Neural cell (in vitro differentiated cells): ENCODE data around the gene KRTAP2-2. TPM values are rescaled to one million over a fixed set of nuclear protein-coding genes. Genes with fewer than 3 reads are reported as not detected.

Source experiments
- H2AFZ ChIP-seq: fragments of 200-600, 300-800 bp; sonication (generic), shearing (Covaris generic); 2 replicates; pipeline ENCODE4 v1.6.0; 2014; ENCODE audit warnings: low read depth, mild to moderate bottlenecking, antibody characterized with exemption, low read length, moderate library complexity
- H3F3A ChIP-seq: fragments of 200-600 bp; shearing (Covaris generic); 2 replicates; pipeline ENCODE4 v1.6.1; 2016; ENCODE audit warnings: mild to moderate bottlenecking, moderate library complexity, mixed read lengths, antibody characterized with exemption, low read length; ENCODE audit not compliant: insufficient read depth, poor library complexity, severe bottlenecking
- H3K27ac ChIP-seq: fragments of 200-600, 300-800 bp; sonication (generic), shearing (Covaris generic); 2 replicates; pipeline ENCODE4 v1.5.1; 2014; ENCODE audit warnings: mild to moderate bottlenecking, low read length, moderate library complexity
- H3K27me3 ChIP-seq: fragments of 300-800, 200-600 bp; sonication (generic), shearing (Covaris generic); 2 replicates; pipeline ENCODE4 v1.6.0; 2014; ENCODE audit warnings: mild to moderate bottlenecking, low read depth, low read length, moderate library complexity; ENCODE audit not compliant: insufficient read depth
- H3K36me3 ChIP-seq: fragments of 300-800, 200-600 bp; sonication (generic), shearing (Covaris generic); 2 replicates; pipeline ENCODE4 v1.5.1; 2014; ENCODE audit warnings: mild to moderate bottlenecking, antibody characterized with exemption, low read length, moderate library complexity; ENCODE audit not compliant: insufficient read depth
- H3K4me2 ChIP-seq: fragments of 300-800, 200-600 bp; sonication (generic), shearing (Covaris generic); 2 replicates; pipeline ENCODE4 v1.6.0; 2014; ENCODE audit warnings: mild to moderate bottlenecking, low read length
- H3K4me3 ChIP-seq: fragments of 300-800, 200-600 bp; sonication (generic), shearing (Covaris generic); 2 replicates; pipeline ENCODE4 v1.5.1; 2014; ENCODE audit warnings: mild to moderate bottlenecking, low read length, moderate library complexity
- H3K79me2 ChIP-seq: fragments of 200-600 bp; shearing (Covaris generic); replicated peaks from 2 replicates; pipeline ENCODE4 v1.6.0; 2014; ENCODE audit warnings: mild to moderate bottlenecking, low read length, moderate library complexity; ENCODE audit not compliant: insufficient read depth
- H3K9ac ChIP-seq: fragments of 300-800, 200-600 bp; sonication (generic), shearing (Covaris generic); 2 replicates; pipeline ENCODE4 v1.6.1; 2016; ENCODE audit warnings: mild to moderate bottlenecking, low read length, mixed read lengths
- H3K9me2 ChIP-seq: fragments of 200-600 bp; shearing (Covaris generic); 2 replicates; pipeline ENCODE4 v1.6.1; 2016; ENCODE audit warnings: mild to moderate bottlenecking, low read length, mixed read lengths; ENCODE audit not compliant: insufficient read depth
- H3K9me3 ChIP-seq: fragments of 200-600, 300-800 bp; sonication (generic), shearing (Covaris generic); 2 replicates; pipeline ENCODE4 v1.6.1; 2016; ENCODE audit warnings: mild to moderate bottlenecking, mixed run types, low read length, moderate library complexity, mixed read lengths
- H4K20me1 ChIP-seq: fragments of 200-600 bp; shearing (Covaris generic); 2 replicates; pipeline ENCODE4 v1.6.1; 2016; ENCODE audit warnings: mild to moderate bottlenecking, mixed run types; ENCODE audit not compliant: insufficient read depth
- CTCF ChIP-seq: fragments of 450-650 bp; IDR thresholded peaks from 2 replicates; pipeline ENCODE4 v1.5.1; 2014; ENCODE audit warnings: antibody characterized with exemption, mild to moderate bottlenecking, moderate library complexity; ENCODE audit not compliant: poor library complexity, severe bottlenecking
- EP300 ChIP-seq: fragments of 450-650 bp; conservative IDR thresholded peaks from 2 replicates; pipeline ENCODE4 v1.6.1; 2014; ENCODE audit warnings: antibody characterized with exemption, mild to moderate bottlenecking, moderate library complexity; ENCODE audit not compliant: poor library complexity, severe bottlenecking
- EZH2 ChIP-seq: fragments of 200-600, 300-800 bp; shearing (Covaris generic), sonication (generic); IDR thresholded peaks from 2 replicates; pipeline ENCODE4 v1.6.1; 2014; ENCODE audit warnings: antibody characterized with exemption, low read length, borderline replicate concordance, mild to moderate bottlenecking; ENCODE audit not compliant: insufficient read depth, poor library complexity, severe bottlenecking
- MXI1 ChIP-seq: fragments of 450-650 bp; conservative IDR thresholded peaks from 2 replicates; pipeline ENCODE4 v1.6.1; 2014; ENCODE audit warnings: antibody characterized with exemption, mild to moderate bottlenecking; ENCODE audit not compliant: poor library complexity, severe bottlenecking
- POLR2AphosphoS5 ChIP-seq: IDR thresholded peaks from 2 replicates; pipeline ENCODE4 v1.6.1; 2012
- RAD21 ChIP-seq: fragments of 450-650 bp; conservative IDR thresholded peaks from 2 replicates; pipeline ENCODE4 v1.6.1; 2014; ENCODE audit warnings: antibody characterized with exemption, mild to moderate bottlenecking, moderate library complexity
- REST ChIP-seq: IDR thresholded peaks from 2 replicates; pipeline ENCODE4 v1.6.1; 2012; ENCODE audit warnings: borderline replicate concordance
- SMC3 ChIP-seq: fragments of 450-650 bp; conservative IDR thresholded peaks from 2 replicates; pipeline ENCODE4 v1.6.1; 2014; ENCODE audit warnings: antibody characterized with exemption, mild to moderate bottlenecking, moderate library complexity; ENCODE audit not compliant: poor library complexity
- TAF1 ChIP-seq: IDR thresholded peaks from 2 replicates; pipeline ENCODE4 v1.6.1; 2012; ENCODE audit warnings: low read depth
- polyA plus RNA-seq: library from polyadenylated mRNA; depleted of rRNA; stranded (reverse); fragments of >200 nt; gene quantifications from 2 replicates; pipeline ENCODE4 v1.2.3, GENCODE V29; 2014

KRTAP2-2 gene
- polyA plus RNA-seq, 1 donor from 2014 or later: not detected

GRCh38 chr17:41098481-41098880 lies 43.5 kb upstream of the KRTAP2-2 start:
- H3K4me2 ChIP-seq: no peak overlapping the region
- no peaks in the 10 kb centered on the region for H3F3A ChIP-seq
- TF ChIP-seq POLR2AphosphoS5: no peak
- no peak for TF ChIP-seq SMC3
- no peak for TF ChIP-seq RAD21
- TF ChIP-seq EP300: no peak
- TF ChIP-seq CTCF: no peak
- no peak for TF ChIP-seq REST
- no peak for TF ChIP-seq EZH2
- no peak for TF ChIP-seq TAF1
- no peak for TF ChIP-seq MXI1
- no peaks in the 10 kb centered on the region for H3K36me3 ChIP-seq
- H4K20me1 ChIP-seq: no peaks in the 10 kb centered on the region
- no peaks in the 10 kb centered on the region for H3K9me2 ChIP-seq
- H3K9ac ChIP-seq: no peak overlapping the region
- H3K79me2 ChIP-seq: no peaks in the 10 kb centered on the region
- no peak overlapping the region for H3K27ac ChIP-seq
- H3K27me3 ChIP-seq: no peaks in the 10 kb centered on the region
- no peak overlapping the region for H3K4me3 ChIP-seq
- no peak overlapping the region for H2AFZ ChIP-seq
- H3K9me3 ChIP-seq: no peaks in the 10 kb centered on the region

- H2AFZ ChIP-seq: no peak within 1 kb of the TSS
- H3F3A ChIP-seq: no peaks in the 10 kb centered on the region
- TF ChIP-seq SMC3 (no peak), REST (no peak), RAD21 (no peak), MXI1 (no peak), EZH2 (no peak), TAF1 (no peak), POLR2AphosphoS5 (no peak), EP300 (no peak)
- H3K79me2 ChIP-seq: no peaks in the 10 kb centered on the region
- no peak within 1 kb of the TSS for H3K27ac ChIP-seq
- no peak within 1 kb of the TSS for H3K4me3 ChIP-seq
- no peaks in the 10 kb centered on the region for H3K9me3 ChIP-seq
- H4K20me1 ChIP-seq: no peaks in the 10 kb centered on the region
- H3K27me3 ChIP-seq: no peaks in the 10 kb centered on the region
- no peaks in the 10 kb centered on the region for H3K9me2 ChIP-seq
- no peak within 1 kb of the TSS for H3K4me2 ChIP-seq
- H3K36me3 ChIP-seq: no peaks in the 10 kb centered on the region
- no peak within 1 kb of the TSS for H3K9ac ChIP-seq
Observed at GRCh38 chr17:41098042-41098441, 43.0 kb upstream of the KRTAP2-2 start, which contains the start of gene KRTAP4-8. Gene KRTAP4-8 (minus strand): TSS chr17:41098142. CDS start chr17:41098084, 58 bp downstream.
